Endothelial cell of umbilical vein (primary cell): ENCODE results near the gene FOS. TPM values are rescaled to one million over a fixed set of nuclear protein-coding genes. Genes with fewer than 3 reads are reported as not detected.

Experiments
- BruUV-seq: library from RNA; stranded (reverse); fragments of 400-500 nt; replicated peaks from 2 replicates; lab custom pipeline; 2021; lab: Mats Ljungman, UMichigan
- CTCF ChIA-PET: fragments of 300-600, 350-600 bp; sonication (Branson Sonifier 250); formaldehyde crosslinking; loops from one replicate; lab custom pipeline; 2021; ENCODE audit warnings: antibody characterized with exemption, inconsistent platforms; lab: Charles Lee
- POLR2A ChIA-PET: fragments of 300-600, 350-600 bp; sonication (Branson Sonifier 250); formaldehyde crosslinking; loops from one replicate; lab custom pipeline; 2021; ENCODE audit warnings: antibody characterized with exemption, inconsistent platforms; lab: Charles Lee
- DNase-seq: peaks from one replicate; pipeline ENCODE4 v3.0.0-alpha.2; 2011; ENCODE audit warnings: low read depth, low spot score
- FAIRE-seq: peaks from 2 replicates; lab custom pipeline; 2011; peaks lifted over from hg19 to GRCh38; lab: Jason Lieb, UNC
- H2AFZ ChIP-seq: 2 replicates; pipeline ENCODE4 v1.6.0; 2012; ENCODE audit warnings: low read depth, low read length, control low read depth, inconsistent platforms
- H3K27ac ChIP-seq: 2 replicates; pipeline ENCODE4 v1.5.1; 2011; ENCODE audit warnings: low read depth, mild to moderate bottlenecking, control low read depth, low read length, moderate library complexity; ENCODE audit not compliant: insufficient read depth
- H3K27me3 ChIP-seq, 2 experiments: 2 replicates each; pipeline versions ENCODE4 v1.6.0 to v1.6.1; 2011; ENCODE audit warnings: low read length in 2 of 2, mixed read lengths in 1 of 2; ENCODE audit not compliant: control insufficient read depth in 2 of 2, insufficient read depth in 2 of 2
- H3K36me3 ChIP-seq, 2 experiments: 2 replicates in 1 of 2; 3 replicates in 1 of 2; pipeline ENCODE4 v1.5.1; 2011; ENCODE audit warnings: low read length in 2 of 2, mild to moderate bottlenecking in 1 of 2, moderate library complexity in 1 of 2; ENCODE audit not compliant: control insufficient read depth in 2 of 2, insufficient read depth in 2 of 2; ENCODE audit errors: extremely low read depth in 1 of 2
- H3K4me1 ChIP-seq: 3 replicates; pipeline ENCODE4 v1.5.1; 2011; ENCODE audit warnings: mild to moderate bottlenecking, low read length; ENCODE audit not compliant: control insufficient read depth, insufficient read depth; ENCODE audit errors: extremely low read depth
- H3K4me2 ChIP-seq: 2 replicates; pipeline ENCODE4 v1.6.1; 2011; ENCODE audit warnings: low read length, control low read depth, mixed read lengths; ENCODE audit not compliant: insufficient read depth
- H3K4me3 ChIP-seq, 3 experiments: fragments of 200-600 bp in 1 of 3; sonication (generic), shearing (Covaris generic) in 1 of 3; replicated peaks in 1 of 3; 2 replicates each; pipeline ENCODE4 v1.5.1; 2011 to 2016; ENCODE audit warnings: control low read depth in 3 of 3, low read length in 3 of 3, mild to moderate bottlenecking in 2 of 3, inconsistent platforms in 1 of 3, low read depth in 1 of 3, moderate library complexity in 1 of 3; ENCODE audit not compliant: insufficient read depth in 1 of 3
- H3K79me2 ChIP-seq: 2 replicates; pipeline ENCODE4 v1.6.0; 2012; ENCODE audit warnings: low read length, inconsistent platforms; ENCODE audit not compliant: control insufficient read depth, insufficient read depth
- H3K9ac ChIP-seq: replicated peaks from 2 replicates; pipeline ENCODE3; 2011; ENCODE audit warnings: low read length, control low read depth; ENCODE audit not compliant: insufficient read depth; ENCODE audit errors: extremely low read depth
- H3K9me1 ChIP-seq: replicated peaks from 3 replicates; pipeline ENCODE4 v1.6.0; 2011; ENCODE audit warnings: mild to moderate bottlenecking, low read length; ENCODE audit not compliant: control insufficient read depth, insufficient read depth; ENCODE audit errors: extremely low read depth
- H3K9me3 ChIP-seq: replicated peaks from 2 replicates; pipeline ENCODE4 v1.5.1; 2012; ENCODE audit warnings: low read length, inconsistent platforms; ENCODE audit not compliant: control insufficient read depth, insufficient read depth
- H4K20me1 ChIP-seq: replicated peaks from 2 replicates; pipeline ENCODE3; 2011; ENCODE audit warnings: mild to moderate bottlenecking, low read length; ENCODE audit not compliant: control insufficient read depth, insufficient read depth; ENCODE audit errors: extremely low read depth
- CTCF ChIP-seq, 2 donors: IDR thresholded peaks; 1 replicate in 1 of 2; 2 replicates in 1 of 2; pipeline ENCODE4 v1.5.1; 2011; ENCODE audit warnings: low read length in 2 of 2, mild to moderate bottlenecking in 2 of 2, moderate library complexity in 2 of 2, control low read depth in 1 of 2, inconsistent platforms in 1 of 2, low read depth in 1 of 2; ENCODE audit not compliant: insufficient read depth in 1 of 2; ENCODE audit errors: extremely low read depth in 1 of 2
- EZH2 ChIP-seq: IDR thresholded peaks from 2 replicates; pipeline ENCODE4 v1.6.1; 2012; ENCODE audit warnings: borderline replicate concordance, low read depth, mild to moderate bottlenecking, moderate library complexity, low read length, inconsistent platforms; ENCODE audit not compliant: severe bottlenecking
- FOS ChIP-seq: IDR thresholded peaks from 2 replicates; pipeline ENCODE4 v1.6.1; 2011; ENCODE audit warnings: mild to moderate bottlenecking, low read length, moderate library complexity, borderline replicate concordance; ENCODE audit not compliant: insufficient read depth
- GATA2 ChIP-seq: IDR thresholded peaks from 2 replicates; pipeline ENCODE4 v1.7.0; 2011; ENCODE audit warnings: low read depth, mild to moderate bottlenecking, moderate library complexity, mixed read lengths, low read length; ENCODE audit not compliant: insufficient read length, insufficient read depth
- JUN ChIP-seq: IDR thresholded peaks from 2 replicates; pipeline ENCODE4 v1.6.1; 2011; ENCODE audit warnings: borderline replicate concordance, low read depth; ENCODE audit not compliant: insufficient read length, insufficient read depth
- MAX ChIP-seq: IDR thresholded peaks from 2 replicates; pipeline ENCODE4 v1.6.1; 2011; ENCODE audit not compliant: insufficient read depth, insufficient read length
- MYC ChIP-seq: IDR thresholded peaks from one replicate; pipeline ENCODE4 v1.6.1; 2011; ENCODE audit warnings: mild to moderate bottlenecking, low read depth, low read length
- POLR2A ChIP-seq: IDR thresholded peaks from 2 replicates; pipeline ENCODE4 v1.6.1; 2012; ENCODE audit warnings: low read depth, mild to moderate bottlenecking, control low read depth, low read length
- POLR2AphosphoS5 ChIP-seq: IDR thresholded peaks from 2 replicates; pipeline ENCODE4 v1.6.1; 2012; ENCODE audit warnings: low read depth, mild to moderate bottlenecking, control low read depth, low read length, moderate library complexity; ENCODE audit not compliant: insufficient read depth
- dilution Hi-C: fragments of 300-500 bp; cut with MboI; formaldehyde crosslinking; loops from one replicate; pipeline ENCODE4 v1.15.0; 2019; ENCODE audit warnings: low sequenced_read_pairs; ENCODE audit not compliant: extremely low pct_ligation_motif_present
- intact Hi-C: fragments of 100-400 bp; cut with micrococcal nuclease; formaldehyde crosslinking; loops from one replicate; pipeline ENCODE4 v1.10.0; 2022
- polyA plus RNA-seq, 4 experiments: library from polyadenylated mRNA; depleted of rRNA in 3 of 4; stranded (reverse) in 3 of 4; unstranded in 1 of 4; fragments of >200 nt; gene quantifications; 2 replicates each; pipeline versions ENCODE4 v1.2.1 to v1.2.3, GENCODE V29; 2011 to 2012; ENCODE audit warnings: missing spikeins in 1 of 4
- total RNA-seq: library from RNA; stranded (reverse); gene quantifications from 2 replicates; pipeline ENCODE4 v1.2.3, GENCODE V29; 2021

The FOS gene
- total and polyA plus RNA-seq, 2 donors (not counting 3 experiments of a cell fraction or from before 2014, with no cell fraction given): 9.2 to 41.6 TPM

GRCh38 chr14:75260025-75260763 is 18.4 kb upstream of the FOS start:
- Histone ChIP-seq H3K9ac (peak overlapping the region; percentile 74), H3K27ac (peak overlapping the region; percentile 75), H3K27me3 (no peaks in the 10 kb centered on the region), H2AFZ (no peak overlapping the region), H4K20me1 (no peaks in the 10 kb centered on the region), H3K4me2 (no peak overlapping the region), H3K4me3 (no peak overlapping the region), H3K79me2 (no peaks in the 10 kb centered on the region), H3K4me1 (peaks cover 26% of the 10 kb centered on the region), H3K36me3 (no peaks in the 10 kb centered on the region), H3K9me3 (no peaks in the 10 kb centered on the region), H3K9me1 (no peaks in the 10 kb centered on the region)
- no peak for DNase-seq
- no peak for TF ChIP-seq POLR2A
- no peak for TF ChIP-seq GATA2
- no peak for TF ChIP-seq MAX
- TF ChIP-seq EZH2: no peak
- TF ChIP-seq MYC: no peak
- no peak for TF ChIP-seq CTCF (IDR thresholded peaks at IDR 0.05; ENCODE audit: extremely low read depth in 1 of 2, insufficient read depth in 1 of 2, low read depth in 1 of 2, low read length in 2 of 2)
- no peak for TF ChIP-seq JUN
- TF ChIP-seq FOS: no peak
- no peak for TF ChIP-seq POLR2AphosphoS5
- intact Hi-C loops (no loop called here), dilution Hi-C loops (no loop called here)
- ChIA-PET POLR2A (no interaction called here), CTCF (interaction anchor here (1.5 to 1.8 kb wide), 2 partner anchors 8 to 44 kb away, joined by 5 to 22 read pairs; no protein-coding TSS in a partner anchor)
- BruUV-seq: no TSS peak
- FAIRE-seq: no peak
